ENCODE data around the gene OSTC.

The OSTC gene

GRCh38 chr4:108703966-108704365 is 53.6 kb downstream of the OSTC start:
- H3K4me1 ChIP-seq (ENCODE audit: low read length) = peaks cover 40% of the 10 kb centered on the region
- H2AFZ ChIP-seq (ENCODE audit: low read length) = no peak overlapping the region
- no peaks in the 10 kb centered on the region for H3K9me3 ChIP-seq (replicated peaks; ENCODE audit: insufficient read depth, low read length)

GRCh38 chr4:108706289-108706688 is 55.9 kb downstream of the OSTC start:
- no peaks in the 10 kb centered on the region for H3K36me3 ChIP-seq (replicated peaks; ENCODE audit: insufficient read depth, low read length)
- no peaks in the 10 kb centered on the region for H3K79me2 ChIP-seq (ENCODE audit: low read length)
- no peak for DNase-seq
- no peaks in the 10 kb centered on the region for H3K27me3 ChIP-seq (replicated peaks; ENCODE audit: insufficient read depth, low read length)
- H3K9me2 ChIP-seq (replicated peaks; ENCODE audit: insufficient read depth, low read length) = no peaks in the 10 kb centered on the region
- no peaks in the 10 kb centered on the region for H3K9me3 ChIP-seq (replicated peaks; ENCODE audit: insufficient read depth, low read length)
- H3K4me3 ChIP-seq (ENCODE audit: low read length) = no peak overlapping the region
- no peak overlapping the region for H3K27ac ChIP-seq (ENCODE audit: low read length)
- H4K20me1 ChIP-seq (ENCODE audit: insufficient read depth, low read length) = no peaks in the 10 kb centered on the region
- H2AFZ ChIP-seq (ENCODE audit: low read length) = no peak overlapping the region
- no peak overlapping the region for H3K4me2 ChIP-seq (ENCODE audit: low read depth, low read length)
- H3F3A ChIP-seq (ENCODE audit: insufficient read depth, low read length) = peaks cover 21% of the 10 kb centered on the region
- TF ChIP-seq EZH2 (optimal IDR thresholded peaks at IDR 0.05; ENCODE audit: low read depth, low read length) = no peak
- TF ChIP-seq EZH2phosphoT487 (IDR thresholded peaks at IDR 0.05; ENCODE audit: low read length) = no peak
- TF ChIP-seq, protein P1, sequence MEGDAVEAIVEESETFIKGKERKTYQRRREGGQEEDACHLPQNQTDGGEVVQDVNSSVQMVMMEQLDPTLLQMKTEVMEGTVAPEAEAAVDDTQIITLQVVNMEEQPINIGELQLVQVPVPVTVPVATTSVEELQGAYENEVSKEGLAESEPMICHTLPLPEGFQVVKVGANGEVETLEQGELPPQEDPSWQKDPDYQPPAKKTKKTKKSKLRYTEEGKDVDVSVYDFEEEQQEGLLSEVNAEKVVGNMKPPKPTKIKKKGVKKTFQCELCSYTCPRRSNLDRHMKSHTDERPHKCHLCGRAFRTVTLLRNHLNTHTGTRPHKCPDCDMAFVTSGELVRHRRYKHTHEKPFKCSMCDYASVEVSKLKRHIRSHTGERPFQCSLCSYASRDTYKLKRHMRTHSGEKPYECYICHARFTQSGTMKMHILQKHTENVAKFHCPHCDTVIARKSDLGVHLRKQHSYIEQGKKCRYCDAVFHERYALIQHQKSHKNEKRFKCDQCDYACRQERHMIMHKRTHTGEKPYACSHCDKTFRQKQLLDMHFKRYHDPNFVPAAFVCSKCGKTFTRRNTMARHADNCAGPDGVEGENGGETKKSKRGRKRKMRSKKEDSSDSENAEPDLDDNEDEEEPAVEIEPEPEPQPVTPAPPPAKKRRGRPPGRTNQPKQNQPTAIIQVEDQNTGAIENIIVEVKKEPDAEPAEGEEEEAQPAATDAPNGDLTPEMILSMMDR (IDR thresholded peaks at IDR 0.05; ENCODE audit: low read length) = no peak
- H3K9ac ChIP-seq (ENCODE audit: low read length) = no peak overlapping the region
- peaks cover 23% of the 10 kb centered on the region for H3K4me1 ChIP-seq (ENCODE audit: low read length)

More at GRCh38 chr4:108703966-108704365, 53.6 kb downstream of the OSTC start:
- Histone ChIP-seq H3K9ac (ENCODE audit: low read length) (no peak overlapping the region), H3K79me2 (ENCODE audit: low read length) (no peaks in the 10 kb centered on the region), H4K20me1 (ENCODE audit: insufficient read depth, low read length) (no peaks in the 10 kb centered on the region), H3K27me3 (replicated peaks; ENCODE audit: insufficient read depth, low read length) (no peaks in the 10 kb centered on the region), H3K4me2 (ENCODE audit: low read depth, low read length) (no peak overlapping the region), H3K4me3 (ENCODE audit: low read length) (no peak overlapping the region), H3F3A (ENCODE audit: insufficient read depth, low read length) (peaks cover 21% of the 10 kb centered on the region), H3K36me3 (replicated peaks; ENCODE audit: insufficient read depth, low read length) (no peaks in the 10 kb centered on the region), H3K27ac (ENCODE audit: low read length) (no peak overlapping the region), H3K9me2 (replicated peaks; ENCODE audit: insufficient read depth, low read length) (no peaks in the 10 kb centered on the region)
- no peak for DNase-seq
- TF ChIP-seq EZH2 (optimal IDR thresholded peaks at IDR 0.05; ENCODE audit: low read depth, low read length) (no peak), EZH2phosphoT487 (IDR thresholded peaks at IDR 0.05; ENCODE audit: low read length) (no peak)
- TF ChIP-seq, protein P1 (IDR thresholded peaks at IDR 0.05; ENCODE audit: low read length) = no peak

GRCh38 chr4:108709234-108709633 is 58.8 kb downstream of the OSTC start:
- H4K20me1 ChIP-seq (ENCODE audit: insufficient read depth, low read length) = no peaks in the 10 kb centered on the region
- no peaks in the 10 kb centered on the region for H3F3A ChIP-seq (ENCODE audit: insufficient read depth, low read length)
- H3K9me2 ChIP-seq (replicated peaks; ENCODE audit: insufficient read depth, low read length) = no peaks in the 10 kb centered on the region
- no peaks in the 10 kb centered on the region for H3K36me3 ChIP-seq (replicated peaks; ENCODE audit: insufficient read depth, low read length)
- H3K4me1 ChIP-seq (ENCODE audit: low read length) = no peaks in the 10 kb centered on the region
- no peak overlapping the region for H3K27ac ChIP-seq (ENCODE audit: low read length)
- TF ChIP-seq, protein P1 (IDR thresholded peaks at IDR 0.05; ENCODE audit: low read length) = no peak
- TF ChIP-seq EZH2 (optimal IDR thresholded peaks at IDR 0.05; ENCODE audit: low read depth, low read length) = no peak
- DNase-seq = no peak
- no peak overlapping the region for H3K4me2 ChIP-seq (ENCODE audit: low read depth, low read length)
- no peak overlapping the region for H3K4me3 ChIP-seq (ENCODE audit: low read length)
- H2AFZ ChIP-seq (ENCODE audit: low read length) = no peak overlapping the region
- no peaks in the 10 kb centered on the region for H3K79me2 ChIP-seq (ENCODE audit: low read length)
- no peaks in the 10 kb centered on the region for H3K27me3 ChIP-seq (replicated peaks; ENCODE audit: insufficient read depth, low read length)
- no peaks in the 10 kb centered on the region for H3K9me3 ChIP-seq (replicated peaks; ENCODE audit: insufficient read depth, low read length)
- H3K9ac ChIP-seq (ENCODE audit: low read length) = no peak overlapping the region
